Common myeloid progenitor, CD34-positive (primary cell): ENCODE results near the gene DOCK4.

Experiments
- CTCF ChIA-PET: fragments of 350-600 bp; sonication (Branson Sonifier 250); formaldehyde crosslinking; loops from one replicate; lab custom pipeline; 2021; ENCODE audit warnings: antibody characterized with exemption; lab: Charles Lee
- POLR2A ChIA-PET: fragments of 350-600 bp; sonication (Branson Sonifier 250); formaldehyde crosslinking; loops from one replicate; lab custom pipeline; 2021; ENCODE audit warnings: antibody characterized with exemption; lab: Charles Lee
- DNase-seq, 3 donors: peaks; one replicate each; pipeline versions ENCODE4 v3.0.0 to v3.0.0-alpha.2; 2013
- H3K27ac ChIP-seq, 2 experiments: 1 replicate in 1 of 2; 2 replicates in 1 of 2; pipeline ENCODE4 v1.7.0; 2013; ENCODE audit warnings: inconsistent platforms in 2 of 2, low read length in 2 of 2, mild to moderate bottlenecking in 2 of 2, low read depth in 1 of 2, moderate library complexity in 1 of 2; ENCODE audit not compliant: severe bottlenecking in 2 of 2, insufficient read depth in 1 of 2, poor library complexity in 1 of 2
- H3K27me3 ChIP-seq, 5 experiments: replicated peaks in 2 of 5; 1 replicate in 3 of 5; 2 replicates in 2 of 5; pipeline versions ENCODE4 v1.6.1 to v1.7.0; 2013; ENCODE audit warnings: low read length in 4 of 5, mild to moderate bottlenecking in 2 of 5, moderate library complexity in 2 of 5, inconsistent platforms in 1 of 5; ENCODE audit not compliant: insufficient read depth in 5 of 5, control insufficient read depth in 4 of 5
- H3K36me3 ChIP-seq, 4 experiments: 1 replicate in 2 of 4; 2 replicates in 2 of 4; pipeline versions ENCODE4 v1.6.1 to v1.7.0; 2013; ENCODE audit warnings: low read length in 3 of 4, control low read depth in 1 of 4, mild to moderate bottlenecking in 1 of 4; ENCODE audit not compliant: control insufficient read depth in 4 of 4, insufficient read depth in 4 of 4
- H3K4me1 ChIP-seq, 4 experiments: 1 replicate in 3 of 4; 2 replicates in 1 of 4; pipeline versions ENCODE4 v1.6.1 to v1.7.1; 2013; ENCODE audit warnings: low read length in 3 of 4, mild to moderate bottlenecking in 3 of 4, control low read depth in 1 of 4, inconsistent platforms in 1 of 4, moderate library complexity in 1 of 4; ENCODE audit not compliant: control insufficient read depth in 4 of 4, insufficient read depth in 4 of 4; ENCODE audit errors: control extremely low read depth in 1 of 4
- H3K4me3 ChIP-seq, 7 experiments: 1 replicate in 4 of 7; 2 replicates in 3 of 7; pipeline versions ENCODE4 v1.5.1 to v1.7.0; 2013; ENCODE audit warnings: mild to moderate bottlenecking in 7 of 7, low read length in 6 of 7, moderate library complexity in 6 of 7, inconsistent platforms in 2 of 7, low read depth in 2 of 7, control low read depth in 1 of 7; ENCODE audit not compliant: insufficient read depth in 4 of 7, control insufficient read depth in 1 of 7; ENCODE audit errors: extremely low read depth in 1 of 7
- H3K9me3 ChIP-seq, 5 experiments: 1 replicate in 4 of 5; 2 replicates in 1 of 5; pipeline versions ENCODE4 v1.6.1 to v1.7.1; 2013; ENCODE audit warnings: low read length in 4 of 5, mild to moderate bottlenecking in 2 of 5, inconsistent platforms in 1 of 5, low read depth in 1 of 5, moderate library complexity in 1 of 5; ENCODE audit not compliant: control insufficient read depth in 4 of 5, insufficient read depth in 2 of 5; ENCODE audit errors: control extremely low read depth in 1 of 5
- WGBS: methylation state at CpG from one replicate; pipeline ENCODE4 v1.1.5; 2013; ENCODE audit not compliant: insufficient coverage; 5-methylcytosine and 5-hydroxymethylcytosine counted together

DOCK4 gene

GRCh38 chr7:111877931-111878330 is 328.3 kb downstream of the DOCK4 start:
- no peaks in the 10 kb centered on the region for H3K27me3 ChIP-seq
- ChIA-PET POLR2A (no interaction called here), CTCF (interaction anchor here (0.5 kb wide), 1 partner anchor 23 kb away, joined by 3 read pairs; no protein-coding TSS in a partner anchor)
- WGBS, result 100% methylated on average over 2 of the region's 4 CpGs
- no peak for DNase-seq
- no peaks in the 10 kb centered on the region for H3K9me3 ChIP-seq
- no peak overlapping the region for H3K27ac ChIP-seq
- no peak overlapping the region for H3K4me3 ChIP-seq
- no peaks in the 10 kb centered on the region for H3K36me3 ChIP-seq
- H3K4me1 ChIP-seq, result no peaks in the 10 kb centered on the region

- CTCF ChIA-PET, result interaction anchor here (1.0 kb wide), 1 partner anchor 9 kb away, joined by 3 read pairs; no protein-coding TSS in a partner anchor
- no peak overlapping the region for H3K27ac ChIP-seq
- POLR2A ChIA-PET, result no interaction called here
These were observed 332.1 kb downstream of the DOCK4 start for GRCh38 chr7:111873963-111874690.

GRCh38 chr7:111873326-111873646 is 332.9 kb downstream of the DOCK4 start:
- Histone ChIP-seq H3K27me3 (no peaks in the 10 kb centered on the region), H3K4me3 (no peak overlapping the region), H3K9me3 (no peaks in the 10 kb centered on the region), H3K27ac (no peak overlapping the region), H3K4me1 (no peaks in the 10 kb centered on the region), H3K36me3 (no peaks in the 10 kb centered on the region)
- no peak for DNase-seq
- 100% methylated on average over 7 of the region's 8 CpGs for WGBS
- ChIA-PET POLR2A (no interaction called here), CTCF (no interaction called here)

More at GRCh38 chr7:111873963-111874690, 332.1 kb downstream of the DOCK4 start:
- WGBS, result 73% methylated on average over 1 of the region's 2 CpGs
- no peaks in the 10 kb centered on the region for H3K9me3 ChIP-seq
- no peaks in the 10 kb centered on the region for H3K4me1 ChIP-seq
- no peaks in the 10 kb centered on the region for H3K27me3 ChIP-seq
- DNase-seq, result no peak
- no peaks in the 10 kb centered on the region for H3K36me3 ChIP-seq
- no peak overlapping the region for H3K4me3 ChIP-seq

- no peaks in the 10 kb centered on the region for H3K9me3 ChIP-seq
- WGBS, result 95% methylated on average over 2 of the region's 4 CpGs
- POLR2A ChIA-PET, result no interaction called here
These were observed 333.5 kb downstream of the DOCK4 start for GRCh38 chr7:111872450-111873325.

DNA sequence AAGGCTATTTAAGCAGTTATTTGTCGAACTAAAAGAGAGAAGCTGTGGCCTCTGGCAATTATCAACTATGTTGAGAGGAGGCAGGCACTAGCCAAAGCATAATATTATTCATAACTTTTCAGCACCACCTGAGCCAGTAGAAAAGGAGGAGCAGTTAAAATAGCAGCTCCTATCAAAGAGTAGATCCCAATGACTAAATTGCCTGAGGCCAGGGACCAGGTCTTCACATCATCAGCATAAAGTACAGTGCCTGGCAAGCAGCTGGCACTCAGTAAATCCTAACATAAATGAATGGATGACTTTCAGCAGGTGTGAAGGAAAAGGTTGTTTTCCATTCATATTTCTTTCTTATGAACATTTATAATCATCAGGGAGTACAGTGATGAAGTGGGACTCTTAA is 334.9 kb downstream of the DOCK4 start:
- H3K36me3 ChIP-seq, result no peaks in the 10 kb centered on the region
- WGBS, result 100% methylated on average over 1 of the region's 1 CpG
- no peaks in the 10 kb centered on the region for H3K27me3 ChIP-seq
- no peaks in the 10 kb centered on the region for H3K4me1 ChIP-seq
- POLR2A ChIA-PET, result no interaction called here
- DNase-seq, result no peak
- H3K27ac ChIP-seq, result no peak overlapping the region
- H3K4me3 ChIP-seq, result no peak overlapping the region
- H3K9me3 ChIP-seq, result no peaks in the 10 kb centered on the region
- CTCF ChIA-PET, result no interaction called here

More at GRCh38 chr7:111872450-111873325, 333.5 kb downstream of the DOCK4 start:
- Histone ChIP-seq H3K4me3 (no peak overlapping the region), H3K27me3 (no peaks in the 10 kb centered on the region), H3K36me3 (no peaks in the 10 kb centered on the region), H3K4me1 (no peaks in the 10 kb centered on the region), H3K27ac (no peak overlapping the region)
- CTCF ChIA-PET, result no interaction called here
- no peak for DNase-seq

GRCh38 chr7:111869280-111869679 is 336.9 kb downstream of the DOCK4 start:
- CTCF ChIA-PET, result no interaction called here
- POLR2A ChIA-PET, result no interaction called here
- H3K4me3 ChIP-seq, result no peak overlapping the region
- H3K9me3 ChIP-seq, result peaks cover 0 to 4% (median 0%) of the 10 kb centered on the region in 5 experiments
- no peak overlapping the region for H3K27ac ChIP-seq
- H3K27me3 ChIP-seq, result no peaks in the 10 kb centered on the region
- no peaks in the 10 kb centered on the region for H3K36me3 ChIP-seq
- no peaks in the 10 kb centered on the region for H3K4me1 ChIP-seq
- WGBS, result no CpG with 5 or more reads among the region's 3 CpGs
- no peak for DNase-seq
